ENCODE results near the gene CDYL2. TPM values are rescaled to one million over a fixed set of nuclear protein-coding genes. Genes with fewer than 3 reads are reported as not detected.
"Not testable (repeated sequence)": the region's sequence is repeated elsewhere in the genome, so short reads cannot be mapped to it uniquely, and the experiment has no call there.

CDYL2 gene
- polyA plus RNA-seq, 1 of the 3 experiments (the other 2 are of a cell fraction) = 0.03 TPM

GRCh38 chr16:80731915-80732314 lies 72.5 kb downstream of the CDYL2 start:
- no peaks in the 10 kb centered on the region for H3K4me1 ChIP-seq (ENCODE audit: control insufficient read depth in 1 of 2, insufficient read depth in 2 of 2, low read depth in 1 of 2, low read length in 1 of 2)
- no peaks in the 10 kb centered on the region for H3K79me2 ChIP-seq (ENCODE audit: insufficient read depth)
- CTCF ChIA-PET = no interaction called here
- TF ChIP-seq REST (IDR thresholded peaks at IDR 0.05; ENCODE audit: low read depth, low read length) = no peak
- TF ChIP-seq SMC3 (IDR thresholded peaks at IDR 0.05; ENCODE audit: low read depth, low read length) = no peak
- TF ChIP-seq ZBTB33 (IDR thresholded peaks at IDR 0.05; ENCODE audit: borderline replicate concordance, low read depth) = no peak
- no peak for TF ChIP-seq FOXM1 (IDR thresholded peaks at IDR 0.05; ENCODE audit: low read depth)
- no peak for TF ChIP-seq EP300 (IDR thresholded peaks at IDR 0.05; ENCODE audit: borderline replicate concordance in 1 of 2, low read depth in 1 of 2, low read length in 1 of 2)
- TF ChIP-seq CHD2 (IDR thresholded peaks at IDR 0.05; ENCODE audit: low read length, partially characterized antibody) = no peak
- no peak for TF ChIP-seq GABPA (IDR thresholded peaks at IDR 0.05; ENCODE audit: low read depth)
- TF ChIP-seq TCF12 (IDR thresholded peaks at IDR 0.05) = no peak
- H3K9me3 ChIP-seq = no peaks in the 10 kb centered on the region
- H2AFZ ChIP-seq (ENCODE audit: low read depth) = no peak overlapping the region
- H3K36me3 ChIP-seq (replicated peaks in 1 of 2; ENCODE audit: control insufficient read depth in 1 of 2, insufficient read depth in 2 of 2, low read length in 1 of 2) = no peaks in the 10 kb centered on the region
- no peaks in the 10 kb centered on the region for H3K27me3 ChIP-seq (ENCODE audit: insufficient read depth)
- H3K4me2 ChIP-seq = no peak overlapping the region
- 23% methylated on average over 2 of the region's 2 CpGs for WGBS (ENCODE audit: low lambda C conversion rate)
- no peak overlapping the region for H3K4me3 ChIP-seq (ENCODE audit: low read depth in 2 of 2, low read length in 1 of 2)
- H3K9me2 ChIP-seq = no peaks in the 10 kb centered on the region
- H3K27ac ChIP-seq (ENCODE audit: low read depth in 2 of 2, low read length in 1 of 2) = no peak overlapping the region
- POLR2A ChIA-PET = no interaction called here
- no peak overlapping the region for H3K9ac ChIP-seq
- H4K20me1 ChIP-seq (ENCODE audit: insufficient read depth) = no peaks in the 10 kb centered on the region
- no peaks in the 10 kb centered on the region for H3F3A ChIP-seq (replicated peaks; ENCODE audit: insufficient read depth)
- no peak for DNase-seq

GRCh38 chr16:80727066-80727763 lies 77.2 kb downstream of the CDYL2 start:
- H3K4me3 ChIP-seq (ENCODE audit: low read depth in 2 of 2, low read length in 1 of 2); H3K27ac ChIP-seq (ENCODE audit: low read depth in 2 of 2, low read length in 1 of 2); H3F3A ChIP-seq (replicated peaks; ENCODE audit: insufficient read depth); H2AFZ ChIP-seq (ENCODE audit: low read depth); H3K79me2 ChIP-seq (ENCODE audit: insufficient read depth); H3K9me2 ChIP-seq; H3K36me3 ChIP-seq (replicated peaks in 1 of 2; ENCODE audit: control insufficient read depth in 1 of 2, insufficient read depth in 2 of 2, low read length in 1 of 2); POLR2A ChIA-PET; H3K9me3 ChIP-seq; H4K20me1 ChIP-seq (ENCODE audit: insufficient read depth); H3K9ac ChIP-seq; CTCF ChIA-PET; H3K4me1 ChIP-seq (ENCODE audit: control insufficient read depth in 1 of 2, insufficient read depth in 2 of 2, low read depth in 1 of 2, low read length in 1 of 2); H3K4me2 ChIP-seq; H3K27me3 ChIP-seq (ENCODE audit: insufficient read depth); DNase-seq: not testable (repeated sequence)
- 30% methylated on average over 10 of the region's 29 CpGs for WGBS (ENCODE audit: low lambda C conversion rate)
